IMR-90 (cell line): ENCODE results near the gene CENPP. TPM values are rescaled to one million over a fixed set of nuclear protein-coding genes. Genes with fewer than 3 reads are reported as not detected.

Experiments
- ATAC-seq: fragments of 200-7000 bp; cut with Tn5 transposase; 2 replicates; pipeline ENCODE4 v1.9.1; 2020; ENCODE audit warnings: low read depth, mild to moderate bottlenecking, moderate library complexity
- BruUV-seq: library from RNA; stranded (reverse); fragments of 400-500 nt; replicated peaks from 2 replicates; lab custom pipeline; 2021; lab: Mats Ljungman, UMichigan
- CTCF ChIA-PET: fragments of 300-600 bp; formaldehyde crosslinking; extraction: SDS; loops from one replicate; lab custom pipeline; 2021; ENCODE audit warnings: antibody characterized with exemption; lab: Yijun Ruan, JAX
- POLR2A ChIA-PET: fragments of 300-600 bp; sonication (Branson Sonifier 250); formaldehyde crosslinking; loops from one replicate; lab custom pipeline; 2022; ENCODE audit warnings: antibody characterized with exemption; ENCODE audit not compliant: unreplicated experiment; lab: Charles Lee
- DNase-seq: peaks from one replicate; pipeline ENCODE4 v3.0.0; 2013
- H2AFZ ChIP-seq: replicated peaks from 2 replicates; pipeline ENCODE3; 2013; ENCODE audit warnings: low read length, mild to moderate bottlenecking; ENCODE audit not compliant: poor library complexity
- H2AK5ac ChIP-seq: 2 replicates; pipeline ENCODE4 v1.6.1; 2013; ENCODE audit warnings: low read depth, low read length, inconsistent platforms
- H2AK9ac ChIP-seq: replicated peaks from 2 replicates; pipeline ENCODE3; 2013; ENCODE audit warnings: mild to moderate bottlenecking, low read depth, low read length, moderate library complexity; ENCODE audit not compliant: poor library complexity
- H2BK120ac ChIP-seq: 2 replicates; pipeline ENCODE4 v1.6.1; 2013; ENCODE audit warnings: low read depth, low read length, inconsistent platforms
- H2BK15ac ChIP-seq: 3 replicates; pipeline ENCODE4 v1.6.1; 2013; ENCODE audit warnings: low read depth, low read length, inconsistent platforms
- H2BK20ac ChIP-seq: 2 replicates; pipeline ENCODE4 v1.6.1; 2013; ENCODE audit warnings: low read depth, mild to moderate bottlenecking, inconsistent platforms, low read length, moderate library complexity
- H2BK5ac ChIP-seq: 2 replicates; pipeline ENCODE4 v1.6.1; 2013; ENCODE audit warnings: mild to moderate bottlenecking, low read depth, low read length, inconsistent platforms; ENCODE audit not compliant: poor library complexity, severe bottlenecking
- H3K14ac ChIP-seq: replicated peaks from 2 replicates; pipeline ENCODE4 v1.6.1; 2013; ENCODE audit warnings: low read depth, low read length, inconsistent platforms
- H3K18ac ChIP-seq: 2 replicates; pipeline ENCODE4 v1.6.1; 2013; ENCODE audit warnings: low read depth, low read length, control low read depth
- H3K23ac ChIP-seq: 2 replicates; pipeline ENCODE4 v1.6.1; 2013; ENCODE audit warnings: low read depth, low read length, inconsistent platforms
- H3K27ac ChIP-seq: 2 replicates; pipeline ENCODE4 v1.5.1; 2013; ENCODE audit warnings: mild to moderate bottlenecking, control low read depth, low read length; ENCODE audit not compliant: insufficient read depth
- H3K27me3 ChIP-seq: 2 replicates; pipeline ENCODE4 v1.6.1; 2013; ENCODE audit warnings: low read length; ENCODE audit not compliant: control insufficient read depth, insufficient read depth
- H3K36me3 ChIP-seq: 2 replicates; pipeline ENCODE4 v1.6.1; 2013; ENCODE audit warnings: low read length, mixed read lengths; ENCODE audit not compliant: control insufficient read depth, insufficient read depth
- H3K4ac ChIP-seq: 2 replicates; pipeline ENCODE4 v1.6.1; 2013; ENCODE audit warnings: low read depth, low read length, inconsistent platforms
- H3K4me1 ChIP-seq: 2 replicates; pipeline ENCODE4 v1.6.1; 2013; ENCODE audit warnings: low read length, mixed read lengths; ENCODE audit not compliant: control insufficient read depth, insufficient read depth
- H3K4me2 ChIP-seq: 2 replicates; pipeline ENCODE4 v1.6.1; 2013; ENCODE audit warnings: low read depth, mild to moderate bottlenecking, control low read depth, low read length, moderate library complexity
- H3K4me3 ChIP-seq: 2 replicates; pipeline ENCODE4 v1.5.1; 2013; ENCODE audit warnings: low read depth, mild to moderate bottlenecking, control low read depth, low read length, moderate library complexity; ENCODE audit not compliant: insufficient read depth
- H3K56ac ChIP-seq: 2 replicates; pipeline ENCODE4 v1.6.1; 2013; ENCODE audit warnings: low read length, inconsistent platforms; ENCODE audit not compliant: insufficient read depth; ENCODE audit errors: extremely low read depth
- H3K79me1 ChIP-seq, 2 experiments: 2 replicates each; pipeline ENCODE4 v1.6.1; 2013; ENCODE audit warnings: low read length in 2 of 2, inconsistent platforms in 1 of 2, low read depth in 1 of 2
- H3K9ac ChIP-seq: 2 replicates; pipeline ENCODE4 v1.6.1; 2013; ENCODE audit warnings: low read depth, low read length, control low read depth
- H3K9me1 ChIP-seq: 2 replicates; pipeline ENCODE4 v1.6.1; 2013; ENCODE audit warnings: low read length, inconsistent platforms; ENCODE audit not compliant: insufficient read depth
- H3K9me3 ChIP-seq: 2 replicates; pipeline ENCODE4 v1.6.1; 2013; ENCODE audit warnings: low read length; ENCODE audit not compliant: control insufficient read depth, insufficient read depth
- H4K20me1 ChIP-seq: 2 replicates; pipeline ENCODE4 v1.6.1; 2013; ENCODE audit warnings: low read length, inconsistent platforms; ENCODE audit not compliant: insufficient read depth
- H4K5ac ChIP-seq: 2 replicates; pipeline ENCODE4 v1.6.1; 2013; ENCODE audit warnings: mild to moderate bottlenecking, low read depth, low read length, control low read depth
- H4K8ac ChIP-seq, 2 experiments: 2 replicates each; pipeline ENCODE4 v1.6.1; 2013; ENCODE audit warnings: low read depth in 2 of 2, low read length in 2 of 2, control low read depth in 1 of 2, inconsistent platforms in 1 of 2
- H4K91ac ChIP-seq: 2 replicates; pipeline ENCODE4 v1.6.1; 2013; ENCODE audit warnings: low read depth, low read length, inconsistent platforms; ENCODE audit not compliant: insufficient read depth
- CEBPB ChIP-seq: IDR thresholded peaks from 2 replicates; pipeline ENCODE4 v1.6.1; 2012; ENCODE audit warnings: low read depth, low read length, improper control_type of control experiment
- CHD1 ChIP-seq: IDR thresholded peaks from 2 replicates; pipeline ENCODE4 v1.6.1; 2012; ENCODE audit warnings: low read depth, low read length, improper control_type of control experiment
- ELK1 ChIP-seq: fragments of 150-350 bp; IDR thresholded peaks from 2 replicates; pipeline ENCODE4 v1.6.1; 2016; ENCODE audit warnings: low read depth, mild to moderate bottlenecking, low read length, moderate library complexity, borderline replicate concordance
- MAZ ChIP-seq: IDR thresholded peaks from 2 replicates; pipeline ENCODE4 v1.6.1; 2012; ENCODE audit warnings: low read depth, mild to moderate bottlenecking, low read length, improper control_type of control experiment, moderate library complexity, borderline replicate concordance
- RCOR1 ChIP-seq: IDR thresholded peaks from 2 replicates; pipeline ENCODE4 v1.6.1; 2012; ENCODE audit warnings: mild to moderate bottlenecking, low read length, improper control_type of control experiment; ENCODE audit not compliant: insufficient replicate concordance
- RFX5 ChIP-seq: IDR thresholded peaks from 2 replicates; pipeline ENCODE4 v1.8.0; 2012; ENCODE audit warnings: low read depth, mild to moderate bottlenecking, low read length, moderate library complexity
- SMC3 ChIP-seq: fragments of 150-350 bp; IDR thresholded peaks from 2 replicates; pipeline ENCODE4 v1.6.1; 2016; ENCODE audit warnings: low read depth, mild to moderate bottlenecking, antibody characterized with exemption, low read length, moderate library complexity
- USF2 ChIP-seq: fragments of 150-350 bp; IDR thresholded peaks from 2 replicates; pipeline ENCODE4 v1.6.1; 2017; ENCODE audit warnings: mild to moderate bottlenecking, antibody characterized with exemption, low read length, low read depth
- WGBS, 2 experiments: methylation state at CpG; one replicate each; pipeline versions ENCODE4 v1.1.5 to v1.1.7; 2013; ENCODE audit warnings: missing lambda C conversion rate in 2 of 2; ENCODE audit not compliant: insufficient read length in 1 of 2; ENCODE audit errors: extremely low coverage in 2 of 2; 5-methylcytosine and 5-hydroxymethylcytosine counted together
- dilution Hi-C: fragments of 300-500 bp; cut with HindIII; formaldehyde crosslinking; loops from one replicate; pipeline ENCODE4 v1.14.3; 2018; ENCODE audit warnings: low sequenced_read_pairs; ENCODE audit not compliant: unreplicated experiment
- in situ Hi-C: fragments of 300-500 bp; cut with MboI; formaldehyde crosslinking; loops from 3 replicates; pipeline ENCODE4 v1.14.3; 2019; ENCODE audit warnings: low sequenced_read_pairs, inconsistent platforms, mixed read lengths
- intact Hi-C: fragments of 100-400 bp; cut with micrococcal nuclease; formaldehyde crosslinking; loops from 2 replicates; pipeline ENCODE4 v1.10.0; 2022
- polyA plus RNA-seq, 3 experiments: library from polyadenylated mRNA; depleted of rRNA; stranded (reverse); fragments of >200 nt; gene quantifications; 2 replicates each; pipeline ENCODE4 v1.2.3, GENCODE V29; 2012; ENCODE audit warnings: low replicate concordance in 1 of 3
- total RNA-seq: library from RNA; depleted of rRNA; stranded (reverse); fragments of >200 nt; gene quantifications from 2 replicates; pipeline ENCODE4 v1.2.3, GENCODE V29; 2012

The CENPP gene
- total and polyA plus RNA-seq, 2 of the 4 experiments (the other 2 are of a cell fraction) = 1.4 to 2.0 TPM

GRCh38 chr9:92665836-92666235, 340.1 kb downstream of the CENPP start:
- Histone ChIP-seq H3K14ac (no peak overlapping the region), H3K9ac (no peak overlapping the region), H3K79me1 (peaks cover 36 to 89% of the 10 kb centered on the region in 2 experiments), H3K9me1 (peaks cover 21% of the 10 kb centered on the region; the same call in 1 of the 2 replicates), H3K56ac (no peak overlapping the region), H2AK9ac (no peak overlapping the region), H2BK20ac (no peak overlapping the region), H3K4me2 (no peak overlapping the region), H3K27ac (no peak overlapping the region), H3K18ac (no peak overlapping the region), H4K20me1 (peaks cover 64% of the 10 kb centered on the region), H2BK120ac (no peak overlapping the region), H2BK5ac (no peak overlapping the region), H3K4ac (no peak overlapping the region), H4K91ac (no peak overlapping the region), H3K23ac (no peak overlapping the region), H3K4me1 (peaks cover 13% of the 10 kb centered on the region), H3K4me3 (no peak overlapping the region), H2BK15ac (no peak overlapping the region), H3K36me3 (peaks cover 7% of the 10 kb centered on the region), H3K27me3 (no peaks in the 10 kb centered on the region), H2AK5ac (no peak overlapping the region), H4K5ac (no peak overlapping the region), H3K9me3 (no peaks in the 10 kb centered on the region), H2AFZ (no peak overlapping the region), H4K8ac (no peak overlapping the region)
- ChIA-PET CTCF (interaction anchor here (0.6 kb wide), 1 partner anchor 541 kb away, joined by 6 read pairs; no protein-coding TSS in a partner anchor), POLR2A (no interaction called here)
- TF ChIP-seq SMC3 (no peak), CHD1 (no peak), USF2 (no peak), CEBPB (no peak), RFX5 (no peak), MAZ (no peak), ELK1 (no peak), RCOR1 (no peak)
- intact Hi-C loops = no loop called here
- DNase-seq = no peak
- no TSS peak for BruUV-seq
- 100% methylated on average over 1 of the region's 3 CpGs; no CpG with 5 or more reads in 1 of the 2 experiments for WGBS, 2 experiments
- in situ Hi-C loops = no loop called here
- ATAC-seq = no peak
- dilution Hi-C loops = no loop called here
